Fibroblast of lung (primary cell): Measurements from ENCODE around the gene HIPK1. TPM values are rescaled to one million over a fixed set of nuclear protein-coding genes. Genes with fewer than 3 reads are reported as not detected.

Source experiments
- DNase-seq, 2 donors: peaks; one replicate each; pipeline versions ENCODE4 v3.0.0 to v3.0.0-alpha.2; 2010; ENCODE audit warnings: low read depth in 2 of 2
- H2AFZ ChIP-seq: 2 replicates; pipeline ENCODE4 v1.5.1; 2012; ENCODE audit warnings: low read length, control low read depth, inconsistent platforms
- H3K27ac ChIP-seq: 2 replicates; pipeline ENCODE4 v1.5.1; 2011; ENCODE audit warnings: low read length, control low read depth; ENCODE audit not compliant: insufficient read depth
- H3K27me3 ChIP-seq: 2 replicates; pipeline ENCODE4 v1.5.1; 2011; ENCODE audit warnings: mild to moderate bottlenecking, low read length; ENCODE audit not compliant: control insufficient read depth, insufficient read depth
- H3K36me3 ChIP-seq: 2 replicates; pipeline ENCODE4 v1.5.1; 2011; ENCODE audit warnings: low read length; ENCODE audit not compliant: control insufficient read depth, insufficient read depth
- H3K4me1 ChIP-seq: 2 replicates; pipeline ENCODE4 v1.5.1; 2011; ENCODE audit warnings: low read length; ENCODE audit not compliant: control insufficient read depth, insufficient read depth; ENCODE audit errors: extremely low read depth
- H3K4me2 ChIP-seq: 2 replicates; pipeline ENCODE4 v1.5.1; 2011; ENCODE audit warnings: low read length, control low read depth; ENCODE audit not compliant: insufficient read depth; ENCODE audit errors: extremely low read depth
- H3K4me3 ChIP-seq, 4 experiments: fragments of 200-600 bp in 1 of 4; sonication (generic) in 1 of 4; replicated peaks in 1 of 4; 2 replicates each; pipeline ENCODE4 v1.5.1; 2011 to 2016; ENCODE audit warnings: low read length in 4 of 4, low read depth in 3 of 4, mild to moderate bottlenecking in 3 of 4, control low read depth in 2 of 4, inconsistent platforms in 1 of 4, mixed read lengths in 1 of 4; ENCODE audit not compliant: insufficient read depth in 1 of 4; ENCODE audit errors: control extremely low read depth in 1 of 4
- H3K79me2 ChIP-seq: 2 replicates; pipeline ENCODE4 v1.5.1; 2012; ENCODE audit warnings: mild to moderate bottlenecking, low read length, inconsistent platforms; ENCODE audit not compliant: control insufficient read depth, insufficient read depth
- H3K9ac ChIP-seq: 2 replicates; pipeline ENCODE4 v1.5.1; 2011; ENCODE audit warnings: mild to moderate bottlenecking, low read length, control low read depth; ENCODE audit not compliant: insufficient read depth
- H3K9me3 ChIP-seq: 2 replicates; pipeline ENCODE4 v1.5.1; 2012; ENCODE audit warnings: low read depth, low read length; ENCODE audit not compliant: control insufficient read depth, insufficient read depth
- H4K20me1 ChIP-seq: 2 replicates; pipeline ENCODE4 v1.5.1; 2011; ENCODE audit warnings: low read length; ENCODE audit not compliant: control insufficient read depth, insufficient read depth; ENCODE audit errors: extremely low read depth
- EZH2 ChIP-seq: IDR thresholded peaks from 2 replicates; pipeline ENCODE4 v1.5.1; 2012; ENCODE audit warnings: low read length, control low read depth, mild to moderate bottlenecking; ENCODE audit errors: missing control alignments
- polyA plus RNA-seq, 2 donors: library from polyadenylated mRNA; depleted of rRNA in 1 of 2; stranded (reverse) in 1 of 2; unstranded in 1 of 2; fragments of >200 nt; gene quantifications; 2 replicates each; pipeline ENCODE4 v1.2.1, GENCODE V29; 2011 to 2012; ENCODE audit warnings: missing spikeins in 1 of 2
- total RNA-seq: library from RNA; depleted of rRNA; stranded (reverse); fragments of >200 nt; gene quantifications from 2 replicates; pipeline ENCODE4 v1.2.1, GENCODE V29; 2014
- TF ChIP-seq, protein P1 (sequence below), 2 donors: IDR thresholded peaks in 1 of 2; conservative IDR thresholded peaks in 1 of 2; 1 replicate in 1 of 2; 2 replicates in 1 of 2; pipeline ENCODE4 v1.5.1; 2011 to 2012; ENCODE audit warnings: low read length in 2 of 2, control low read depth in 1 of 2, inconsistent platforms in 1 of 2, low read depth in 1 of 2, mild to moderate bottlenecking in 1 of 2

The HIPK1 gene
- total and polyA plus RNA-seq, 2 donors (not counting 1 experiment from before 2014, with no cell fraction given): 19.8 to 28.5 TPM

DNA sequence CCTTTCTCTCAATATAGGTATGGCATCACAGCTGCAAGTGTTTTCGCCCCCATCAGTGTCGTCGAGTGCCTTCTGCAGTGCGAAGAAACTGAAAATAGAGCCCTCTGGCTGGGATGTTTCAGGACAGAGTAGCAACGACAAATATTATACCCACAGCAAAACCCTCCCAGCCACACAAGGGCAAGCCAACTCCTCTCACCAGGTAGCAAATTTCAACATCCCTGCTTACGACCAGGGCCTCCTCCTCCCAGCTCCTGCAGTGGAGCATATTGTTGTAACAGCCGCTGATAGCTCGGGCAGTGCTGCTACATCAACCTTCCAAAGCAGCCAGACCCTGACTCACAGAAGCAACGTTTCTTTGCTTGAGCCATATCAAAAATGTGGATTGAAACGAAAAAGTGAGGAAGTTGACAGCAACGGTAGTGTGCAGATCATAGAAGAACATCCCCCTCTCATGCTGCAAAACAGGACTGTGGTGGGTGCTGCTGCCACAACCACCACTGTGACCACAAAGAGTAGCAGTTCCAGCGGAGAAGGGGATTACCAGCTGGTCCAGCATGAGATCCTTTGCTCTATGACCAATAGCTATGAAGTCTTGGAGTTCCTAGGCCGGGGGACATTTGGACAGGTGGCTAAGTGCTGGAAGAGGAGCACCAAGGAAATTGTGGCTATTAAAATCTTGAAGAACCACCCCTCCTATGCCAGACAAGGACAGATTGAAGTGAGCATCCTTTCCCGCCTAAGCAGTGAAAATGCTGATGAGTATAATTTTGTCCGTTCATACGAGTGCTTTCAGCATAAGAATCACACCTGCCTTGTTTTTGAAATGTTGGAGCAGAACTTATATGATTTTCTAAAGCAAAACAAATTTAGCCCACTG lies 11.5 kb downstream of the HIPK1 start:
- H3K4me1 ChIP-seq: no peaks in the 10 kb centered on the region
- peaks cover 2% of the 10 kb centered on the region for H4K20me1 ChIP-seq
- no peak overlapping the region for H3K9ac ChIP-seq
- H3K27ac ChIP-seq: no peak overlapping the region
- no peak for DNase-seq
- peaks cover 5% of the 10 kb centered on the region for H3K36me3 ChIP-seq
- H3K4me2 ChIP-seq: no peak overlapping the region
- no peak overlapping the region for H3K4me3 ChIP-seq
- H3K9me3 ChIP-seq: no peaks in the 10 kb centered on the region
- H3K27me3 ChIP-seq: no peaks in the 10 kb centered on the region
- no peak for TF ChIP-seq EZH2
- TF ChIP-seq, protein P1, sequence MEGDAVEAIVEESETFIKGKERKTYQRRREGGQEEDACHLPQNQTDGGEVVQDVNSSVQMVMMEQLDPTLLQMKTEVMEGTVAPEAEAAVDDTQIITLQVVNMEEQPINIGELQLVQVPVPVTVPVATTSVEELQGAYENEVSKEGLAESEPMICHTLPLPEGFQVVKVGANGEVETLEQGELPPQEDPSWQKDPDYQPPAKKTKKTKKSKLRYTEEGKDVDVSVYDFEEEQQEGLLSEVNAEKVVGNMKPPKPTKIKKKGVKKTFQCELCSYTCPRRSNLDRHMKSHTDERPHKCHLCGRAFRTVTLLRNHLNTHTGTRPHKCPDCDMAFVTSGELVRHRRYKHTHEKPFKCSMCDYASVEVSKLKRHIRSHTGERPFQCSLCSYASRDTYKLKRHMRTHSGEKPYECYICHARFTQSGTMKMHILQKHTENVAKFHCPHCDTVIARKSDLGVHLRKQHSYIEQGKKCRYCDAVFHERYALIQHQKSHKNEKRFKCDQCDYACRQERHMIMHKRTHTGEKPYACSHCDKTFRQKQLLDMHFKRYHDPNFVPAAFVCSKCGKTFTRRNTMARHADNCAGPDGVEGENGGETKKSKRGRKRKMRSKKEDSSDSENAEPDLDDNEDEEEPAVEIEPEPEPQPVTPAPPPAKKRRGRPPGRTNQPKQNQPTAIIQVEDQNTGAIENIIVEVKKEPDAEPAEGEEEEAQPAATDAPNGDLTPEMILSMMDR (conservative IDR thresholded peaks at IDR 0.05 in 1 of 2, IDR thresholded peaks at IDR 0.05 in 1 of 2; ENCODE audit: low read depth in 1 of 2, low read length in 2 of 2): no peak
- H3K79me2 ChIP-seq: peaks cover 48% of the 10 kb centered on the region
- no peak overlapping the region for H2AFZ ChIP-seq

DNA sequence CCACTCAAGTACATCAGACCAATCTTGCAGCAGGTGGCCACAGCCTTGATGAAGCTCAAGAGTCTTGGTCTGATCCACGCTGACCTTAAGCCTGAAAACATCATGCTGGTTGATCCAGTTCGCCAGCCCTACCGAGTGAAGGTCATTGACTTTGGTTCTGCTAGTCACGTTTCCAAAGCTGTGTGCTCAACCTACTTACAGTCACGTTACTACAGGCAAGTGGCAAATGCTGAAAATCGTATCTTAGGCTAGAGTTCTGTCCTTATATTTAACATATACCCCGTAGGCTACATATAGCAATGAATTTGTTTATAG lies 12.1 kb downstream of the HIPK1 start:
- Histone ChIP-seq H3K9me3 (no peaks in the 10 kb centered on the region), H4K20me1 (peaks cover 2% of the 10 kb centered on the region), H2AFZ (no peak overlapping the region), H3K27ac (no peak overlapping the region), H3K27me3 (no peaks in the 10 kb centered on the region), H3K4me3 (no peak overlapping the region), H3K4me1 (no peaks in the 10 kb centered on the region), H3K9ac (no peak overlapping the region), H3K4me2 (no peak overlapping the region), H3K36me3 (peaks cover 5% of the 10 kb centered on the region), H3K79me2 (peaks cover 45% of the 10 kb centered on the region)
- TF ChIP-seq, protein P1 (conservative IDR thresholded peaks at IDR 0.05 in 1 of 2, IDR thresholded peaks at IDR 0.05 in 1 of 2; ENCODE audit: low read depth in 1 of 2, low read length in 2 of 2): no peak
- no peak for TF ChIP-seq EZH2
- DNase-seq: no peak

DNA sequence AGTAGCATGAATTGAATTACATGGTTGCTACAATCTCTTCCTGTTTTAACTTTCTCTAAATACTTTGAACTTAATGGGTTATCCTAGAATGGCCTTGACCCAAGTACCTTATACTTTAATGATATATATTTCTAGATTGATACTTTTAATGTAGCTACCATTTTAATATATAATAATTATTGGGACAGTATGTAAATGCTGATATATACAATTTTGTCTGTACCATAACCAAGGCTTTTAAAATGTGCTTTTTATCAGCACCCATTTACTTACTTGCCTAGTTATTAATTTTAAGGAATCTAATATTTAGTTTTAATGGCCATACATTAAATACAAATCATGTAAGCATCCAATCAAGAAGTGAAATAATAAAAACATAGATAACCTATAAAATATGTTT lies 13.4 kb downstream of the HIPK1 start:
- TF ChIP-seq, protein P1 (conservative IDR thresholded peaks at IDR 0.05 in 1 of 2, IDR thresholded peaks at IDR 0.05 in 1 of 2; ENCODE audit: low read depth in 1 of 2, low read length in 2 of 2): no peak
- TF ChIP-seq EZH2: no peak
- Histone ChIP-seq H3K27ac (no peak overlapping the region), H3K9me3 (no peaks in the 10 kb centered on the region), H3K4me3 (no peak overlapping the region), H3K4me2 (no peak overlapping the region), H3K27me3 (no peaks in the 10 kb centered on the region), H3K79me2 (peaks cover 38% of the 10 kb centered on the region), H3K9ac (no peak overlapping the region), H3K4me1 (no peaks in the 10 kb centered on the region), H3K36me3 (peaks cover 5% of the 10 kb centered on the region), H2AFZ (no peak overlapping the region), H4K20me1 (peaks cover under 1% of the 10 kb centered on the region)
- DNase-seq: no peak
